Kidney (tissue), 14 donors: ENCODE measurements around the gene MRPL40. TPM values are rescaled to one million over a fixed set of nuclear protein-coding genes. Genes with fewer than 3 reads are reported as not detected.

Experiments used
- DNase-seq, 5 donors: peaks; one replicate each; pipeline ENCODE4 v3.0.0-alpha.2; 2013 to 2020
- FAIRE-seq: peaks from 2 replicates; lab custom pipeline; 2012; peaks lifted over from hg19 to GRCh38; lab: Jason Lieb, UNC
- H3K27ac ChIP-seq, 2 donors: one replicate each; pipeline ENCODE4 v1.7.0; 2013; ENCODE audit warnings: low read depth in 2 of 2, low read length in 2 of 2, inconsistent platforms in 1 of 2
- H3K27me3 ChIP-seq: one replicate; pipeline ENCODE4 v1.7.1; 2013; ENCODE audit warnings: low read length, inconsistent platforms; ENCODE audit not compliant: control insufficient read depth, insufficient read depth
- H3K36me3 ChIP-seq, 3 donors: one replicate each; pipeline versions ENCODE4 v1.7.0 to v1.7.1; 2013; ENCODE audit warnings: low read length in 3 of 3, control low read depth in 1 of 3, inconsistent platforms in 1 of 3; ENCODE audit not compliant: insufficient read depth in 3 of 3, control insufficient read depth in 2 of 3
- H3K4me1 ChIP-seq, 3 donors: one replicate each; pipeline versions ENCODE4 v1.7.0 to v1.7.1; 2013; ENCODE audit warnings: low read length in 3 of 3, inconsistent platforms in 1 of 3, low read depth in 1 of 3; ENCODE audit not compliant: control insufficient read depth in 2 of 3, insufficient read depth in 2 of 3
- H3K4me3 ChIP-seq, 3 donors: one replicate each; pipeline versions ENCODE4 v1.7.0 to v1.8.1; 2013; ENCODE audit warnings: low read length in 3 of 3, control low read depth in 1 of 3, inconsistent platforms in 1 of 3
- H3K9ac ChIP-seq, 3 donors: one replicate each; pipeline versions ENCODE4 v1.7.0 to v1.7.1; 2013; ENCODE audit warnings: low read length in 3 of 3, control low read depth in 1 of 3, inconsistent platforms in 1 of 3
- H3K9me3 ChIP-seq, 3 donors: one replicate each; pipeline versions ENCODE4 v1.7.0 to v1.7.1; 2013; ENCODE audit warnings: low read length in 3 of 3, control low read depth in 1 of 3, inconsistent platforms in 1 of 3; ENCODE audit not compliant: control insufficient read depth in 2 of 3, insufficient read depth in 1 of 3
- intact Hi-C: fragments of 100-400 bp; cut with DNase I; formaldehyde crosslinking; loops from one replicate; pipeline ENCODE4 v1.11.1; 2022
- polyA plus RNA-seq: library from polyadenylated mRNA; stranded (reverse); fragments of 350-450 nt; fragmentation: Illumina TruSeq; extraction: RNeasy Lipid Tissue Mini Kit (QIAGEN cat#74804); gene quantifications from one replicate; pipeline ENCODE4 v1.2.3, GENCODE V29; 2014; ENCODE audit warnings: low read depth, low replicate concordance; ENCODE audit not compliant: insufficient read depth
- total RNA-seq: library from RNA; stranded (reverse); fragmentation: NEBNext Ultra II Directional; extraction: Animal tissue kit (Norgen Biotek cat#: 25700); gene quantifications from one replicate; pipeline ENCODE4 v1.2.1, GENCODE V29; 2021
- TF ChIP-seq, protein P1 (sequence below): IDR thresholded peaks from 3 replicates; pipeline ENCODE4 v1.5.1; 2012; ENCODE audit warnings: mild to moderate bottlenecking, moderate library complexity, borderline replicate concordance; ENCODE audit not compliant: insufficient read depth; ENCODE audit errors: extremely low read depth
- donor health status: control.
- donor health status: control.
- donor health status: control.
- donor health status: control.
- donor health status: control.
- donor health status: DM: yes; HTN: yes; CAD: no.
- donor health status: Normal renal cell carcinoma (clear cell type).

Gene MRPL40
- total and polyA plus RNA-seq, 2 donors from 2014 or later, result 30.0 to 89.2 TPM

DNA sequence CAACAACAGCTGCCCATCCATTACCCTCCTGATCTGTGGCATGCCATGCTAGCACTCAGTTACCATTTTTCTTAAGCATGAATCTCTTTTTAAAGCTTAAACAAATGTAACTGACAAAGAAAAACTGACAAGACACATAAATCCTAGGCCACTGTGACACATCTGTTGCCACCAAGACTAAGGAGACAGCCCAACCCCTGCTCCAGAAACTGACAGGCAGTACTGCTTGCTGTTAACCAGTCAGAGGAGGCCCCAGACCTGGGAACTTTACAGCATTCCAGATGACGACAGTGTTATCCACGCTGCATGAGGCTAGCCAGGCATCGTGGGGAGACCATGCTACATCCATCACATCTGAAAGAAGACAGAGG is 34.6 kb upstream of the MRPL40 start:
- TF ChIP-seq, protein P1, sequence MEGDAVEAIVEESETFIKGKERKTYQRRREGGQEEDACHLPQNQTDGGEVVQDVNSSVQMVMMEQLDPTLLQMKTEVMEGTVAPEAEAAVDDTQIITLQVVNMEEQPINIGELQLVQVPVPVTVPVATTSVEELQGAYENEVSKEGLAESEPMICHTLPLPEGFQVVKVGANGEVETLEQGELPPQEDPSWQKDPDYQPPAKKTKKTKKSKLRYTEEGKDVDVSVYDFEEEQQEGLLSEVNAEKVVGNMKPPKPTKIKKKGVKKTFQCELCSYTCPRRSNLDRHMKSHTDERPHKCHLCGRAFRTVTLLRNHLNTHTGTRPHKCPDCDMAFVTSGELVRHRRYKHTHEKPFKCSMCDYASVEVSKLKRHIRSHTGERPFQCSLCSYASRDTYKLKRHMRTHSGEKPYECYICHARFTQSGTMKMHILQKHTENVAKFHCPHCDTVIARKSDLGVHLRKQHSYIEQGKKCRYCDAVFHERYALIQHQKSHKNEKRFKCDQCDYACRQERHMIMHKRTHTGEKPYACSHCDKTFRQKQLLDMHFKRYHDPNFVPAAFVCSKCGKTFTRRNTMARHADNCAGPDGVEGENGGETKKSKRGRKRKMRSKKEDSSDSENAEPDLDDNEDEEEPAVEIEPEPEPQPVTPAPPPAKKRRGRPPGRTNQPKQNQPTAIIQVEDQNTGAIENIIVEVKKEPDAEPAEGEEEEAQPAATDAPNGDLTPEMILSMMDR, result no peak
- Histone ChIP-seq H3K9me3 (no peaks in the 10 kb centered on the region), H3K4me1 (no peaks in the 10 kb centered on the region), H3K9ac (no peak overlapping the region), H3K27ac (no peak overlapping the region), H3K27me3 (no peaks in the 10 kb centered on the region), H3K36me3 (peaks cover 0 to 69% (median 30%) of the 10 kb centered on the region in 3 donors), H3K4me3 (no peak overlapping the region)
- intact Hi-C loops, result no loop called here
- FAIRE-seq, result no peak
- DNase-seq, result peak in 1 of 5 donors; percentile 8

DNA sequence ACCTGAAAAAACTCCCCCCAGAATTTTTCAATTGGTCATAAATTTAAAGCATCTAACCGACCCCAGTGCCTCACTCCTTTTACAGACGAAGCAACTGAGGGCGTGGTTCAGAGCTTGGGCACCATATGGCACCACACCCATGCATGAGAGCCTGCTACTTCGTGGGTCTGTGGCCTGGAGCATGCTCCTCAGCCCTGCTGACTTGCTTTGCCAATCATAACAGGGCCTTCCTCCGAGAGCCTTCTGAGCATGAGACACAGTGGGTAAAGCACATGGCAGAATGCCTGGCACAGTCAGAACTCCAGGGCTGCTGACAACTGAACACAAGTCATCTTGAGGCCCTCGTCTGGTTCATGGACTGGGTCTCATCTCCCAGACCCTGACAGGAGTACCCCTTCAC is 34.1 kb upstream of the MRPL40 start:
- FAIRE-seq (no peak), DNase-seq (peak in 1 of 5 donors; percentile 27)
- H3K9me3 ChIP-seq, result no peaks in the 10 kb centered on the region
- H3K4me1 ChIP-seq, result no peaks in the 10 kb centered on the region
- H3K4me3 ChIP-seq, result no peak overlapping the region
- peaks cover 0 to 66% (median 29%) of the 10 kb centered on the region in 3 donors for H3K36me3 ChIP-seq
- TF ChIP-seq, protein P1, result no peak
- no peak overlapping the region for H3K9ac ChIP-seq
- intact Hi-C loops, result no loop called here
- H3K27me3 ChIP-seq, result no peaks in the 10 kb centered on the region
- H3K27ac ChIP-seq, result no peak overlapping the region

DNA sequence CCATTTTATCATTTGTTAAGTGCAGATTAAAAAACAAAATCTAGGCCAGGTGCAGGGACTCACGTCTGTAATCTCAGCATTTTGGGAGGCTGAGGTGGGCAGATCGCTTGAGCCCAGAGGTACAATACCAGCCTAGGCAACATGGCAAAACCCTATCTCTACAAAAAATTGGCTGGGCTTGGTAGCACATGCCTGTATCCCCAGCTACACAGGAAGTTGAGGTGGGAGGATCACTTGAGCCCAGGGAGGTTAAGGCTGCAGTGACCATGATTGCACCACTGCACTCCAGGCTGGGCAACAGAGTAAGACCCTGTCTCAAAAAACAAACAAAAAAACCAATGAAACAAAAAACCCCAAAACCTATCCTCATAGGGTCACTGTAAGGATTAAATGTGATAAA is 33.7 kb upstream of the MRPL40 start:
- H3K9me3 ChIP-seq, result no peaks in the 10 kb centered on the region
- H3K27me3 ChIP-seq, result no peaks in the 10 kb centered on the region
- peaks cover 0 to 66% (median 29%) of the 10 kb centered on the region in 3 donors for H3K36me3 ChIP-seq
- H3K27ac ChIP-seq, result no peak overlapping the region
- intact Hi-C loops, result no loop called here
- no peak overlapping the region for H3K4me3 ChIP-seq
- no peak for DNase-seq
- no peak for FAIRE-seq
- no peaks in the 10 kb centered on the region for H3K4me1 ChIP-seq
- TF ChIP-seq, protein P1, result no peak
- no peak overlapping the region for H3K9ac ChIP-seq

DNA sequence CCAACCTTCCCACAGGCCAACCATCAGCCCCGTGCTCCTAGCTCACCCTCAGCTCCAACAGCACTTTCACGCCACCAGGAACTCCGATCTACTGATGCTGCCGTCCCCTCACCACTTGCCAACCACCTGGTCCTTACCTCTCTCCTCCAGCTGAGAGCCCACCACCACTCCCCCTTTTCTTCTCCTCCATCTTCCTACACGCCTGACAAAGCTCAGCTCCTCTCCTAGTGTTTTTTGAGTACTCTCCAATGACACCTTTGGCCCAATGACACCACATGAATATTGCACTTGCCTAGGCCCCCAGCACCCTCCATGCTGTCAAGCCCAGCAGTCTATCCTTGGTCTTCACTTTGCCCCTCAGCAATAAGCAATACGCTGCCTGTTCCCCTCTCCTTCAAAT is 31.5 kb upstream of the MRPL40 start:
- H3K36me3 ChIP-seq, result peaks cover 0 to 64% (median 21%) of the 10 kb centered on the region in 3 donors
- intact Hi-C loops, result no loop called here

More for the DNA sequence above, 31.5 kb upstream of the MRPL40 start:
- TF ChIP-seq, protein P1, result no peak
- Histone ChIP-seq H3K27ac (no peak overlapping the region), H3K27me3 (no peaks in the 10 kb centered on the region), H3K4me3 (no peak overlapping the region), H3K4me1 (no peaks in the 10 kb centered on the region), H3K9ac (no peak overlapping the region), H3K9me3 (no peaks in the 10 kb centered on the region)
- FAIRE-seq, result no peak
- DNase-seq, result peak in 1 of 5 donors; percentile 20
